GM19351 (cell line): ENCODE measurements around the gene HS6ST3.

ENCODE experiments used
- ATAC-seq: cut with Tn5 transposase; IDR thresholded peaks from one replicate; pipeline ENCODE4 v1.9.1; 2021; ENCODE audit warnings: mild to moderate bottlenecking, moderate library complexity; ENCODE audit not compliant: unreplicated experiment

Gene HS6ST3

GRCh38 chr13:96817336-96817941, 727.5 kb downstream of the HS6ST3 start:
- no peak for ATAC-seq

GRCh38 chr13:96819375-96819774, 729.5 kb downstream of the HS6ST3 start:
- no peak for ATAC-seq

DNA sequence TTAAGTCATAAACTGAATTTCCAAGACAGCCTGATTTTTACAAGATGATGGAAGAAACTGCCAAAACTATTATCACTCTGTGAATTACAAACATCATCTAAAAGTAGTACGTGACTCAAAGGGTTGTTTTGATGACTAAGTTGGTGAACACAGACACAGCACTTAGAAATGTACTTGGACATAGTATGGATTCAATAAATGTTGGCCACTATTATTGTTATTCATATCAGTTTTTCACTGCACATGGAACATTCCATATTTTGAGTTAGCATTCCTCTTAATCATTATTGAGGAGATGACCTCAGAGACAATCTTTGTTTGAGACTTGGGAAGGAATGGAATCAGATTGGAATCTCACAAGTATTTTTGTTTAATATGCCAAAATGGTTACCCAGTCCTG, 731.5 kb downstream of the HS6ST3 start:
- no peak for ATAC-seq

DNA sequence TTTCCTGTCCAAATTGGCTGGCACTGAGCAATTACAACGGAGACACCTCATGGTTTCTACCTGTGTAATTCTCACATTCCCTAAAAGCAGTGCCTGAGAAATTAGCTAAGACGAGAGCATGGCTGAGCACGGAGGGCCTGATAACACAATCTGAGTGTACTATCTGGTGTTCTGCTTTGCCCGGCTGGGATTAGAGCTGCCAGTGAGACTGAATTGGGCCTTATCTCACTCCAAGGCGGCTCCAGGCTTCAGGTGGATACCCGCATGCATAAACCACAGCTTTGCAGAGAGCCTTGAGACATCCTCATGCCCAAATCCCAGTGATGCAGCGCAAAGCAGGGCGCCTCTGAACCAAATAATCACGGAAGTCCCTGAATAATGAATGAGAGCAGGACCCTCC, 732.1 kb downstream of the HS6ST3 start:
- no peak for ATAC-seq

DNA sequence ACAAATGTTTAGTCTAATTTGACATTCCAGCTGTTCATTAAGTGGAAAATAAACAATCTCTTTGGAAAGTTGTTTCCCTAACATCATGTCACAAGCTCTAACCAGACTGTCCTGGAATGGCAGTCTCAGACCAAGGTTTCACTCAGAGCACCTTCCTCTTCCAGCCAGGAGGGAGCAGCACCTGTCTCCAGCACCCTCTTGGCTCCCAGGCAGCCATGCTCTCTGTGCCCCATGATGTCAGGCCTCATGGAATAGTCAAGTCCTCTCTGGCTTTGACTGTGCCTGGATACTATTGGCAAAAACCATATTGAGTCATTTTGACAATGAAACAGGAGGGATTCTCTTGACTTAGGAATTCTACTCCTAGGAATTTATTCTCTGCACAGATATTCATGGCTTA, 733.0 kb downstream of the HS6ST3 start:
- ATAC-seq, result peak; percentile 81

DNA sequence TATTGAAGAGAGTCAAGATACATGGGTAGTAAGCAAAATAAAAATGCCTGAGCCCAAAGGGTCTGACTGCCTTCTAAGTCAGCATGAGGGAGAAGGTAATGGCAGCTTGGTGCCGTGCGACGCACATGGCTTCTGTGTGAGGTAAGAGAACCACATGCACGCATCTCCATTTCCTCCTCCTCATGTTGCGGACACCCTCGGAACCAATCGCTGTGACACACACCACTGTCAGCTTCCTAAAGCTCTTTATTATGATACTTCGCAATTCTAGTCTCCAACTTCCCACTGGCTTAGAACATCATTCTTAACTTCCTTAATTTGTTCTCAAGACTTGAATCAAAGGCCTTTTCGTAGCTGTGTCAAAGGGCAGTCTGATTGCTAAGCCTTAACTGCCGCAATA, 734.2 kb downstream of the HS6ST3 start:
- ATAC-seq, result no peak

- no peak for ATAC-seq
These were observed 735.7 kb downstream of the HS6ST3 start for GRCh38 chr13:96825653-96826052.

- ATAC-seq, result no peak
These were observed 744.7 kb downstream of the HS6ST3 start for GRCh38 chr13:96834626-96835025.

- no peak for ATAC-seq
These were observed 745.6 kb downstream of the HS6ST3 start for GRCh38 chr13:96835546-96835945.

- ATAC-seq, result no peak
These were observed 746.8 kb downstream of the HS6ST3 start for GRCh38 chr13:96836733-96837132.

DNA sequence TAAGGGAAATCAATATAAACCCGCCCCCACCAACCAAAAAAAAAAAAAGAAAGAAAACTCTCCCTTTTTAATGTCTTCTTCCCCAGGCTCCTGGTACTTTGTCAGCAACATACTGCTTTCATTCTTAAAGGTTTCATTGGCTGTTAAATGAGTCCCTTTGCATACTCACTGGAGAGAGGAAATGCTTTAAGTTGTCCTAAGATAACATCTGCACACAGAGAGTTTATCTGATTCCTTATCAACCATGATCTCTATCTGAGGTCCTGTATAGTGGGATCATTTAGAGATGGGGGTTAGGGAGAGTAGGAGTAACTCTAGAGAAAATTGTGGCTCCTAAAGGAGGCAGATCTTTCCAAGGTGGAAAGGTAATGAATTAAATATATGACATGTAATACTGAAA, 747.9 kb downstream of the HS6ST3 start:
- no peak for ATAC-seq

GRCh38 chr13:96844195-96844594, 754.3 kb downstream of the HS6ST3 start:
- no peak for ATAC-seq

DNA sequence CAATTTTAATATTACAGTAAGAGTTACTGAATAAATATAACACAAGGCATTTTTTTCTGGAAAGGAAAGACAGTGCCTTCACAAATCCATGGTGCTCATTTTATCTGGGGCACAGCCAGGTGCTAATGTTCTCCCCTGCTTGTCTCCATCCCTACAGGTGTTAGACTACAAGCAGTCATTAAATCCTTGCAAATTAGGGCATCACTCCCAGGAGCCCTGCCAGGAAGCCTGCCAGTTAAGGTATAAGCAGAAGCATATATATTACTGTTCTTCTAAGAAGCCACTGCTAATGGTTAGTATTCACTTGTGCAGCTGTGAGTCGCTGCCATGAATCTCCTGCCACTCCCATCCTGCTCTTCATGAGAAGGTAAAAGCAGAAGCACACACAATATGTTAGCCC, 754.7 kb downstream of the HS6ST3 start:
- ATAC-seq, result no peak

- no peak for ATAC-seq
These were observed 758.4 kb downstream of the HS6ST3 start for GRCh38 chr13:96848286-96848685.

DNA sequence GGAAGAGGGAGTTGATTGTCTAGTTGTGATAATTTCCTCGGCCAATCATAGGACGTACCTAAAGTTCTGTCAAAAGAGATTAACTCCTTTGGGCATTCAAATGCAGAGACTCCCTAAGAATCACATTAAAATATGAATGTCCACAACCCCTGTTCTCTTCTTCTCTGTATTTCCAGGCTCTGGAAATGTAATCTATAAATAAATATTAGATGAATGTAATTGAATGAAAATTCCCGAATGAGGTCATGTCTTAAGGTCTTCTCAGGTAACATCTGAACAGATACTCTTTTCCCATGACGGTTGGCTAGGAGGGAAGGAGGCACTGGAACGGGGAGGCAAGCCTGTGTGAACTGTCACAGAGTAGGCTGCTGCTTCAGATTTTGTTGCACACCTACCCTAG, 759.2 kb downstream of the HS6ST3 start:
- no peak for ATAC-seq

GRCh38 chr13:96850538-96851145, 760.7 kb downstream of the HS6ST3 start:
- no peak for ATAC-seq

GRCh38 chr13:96851856-96852445, 762.0 kb downstream of the HS6ST3 start:
- ATAC-seq, result no peak

DNA sequence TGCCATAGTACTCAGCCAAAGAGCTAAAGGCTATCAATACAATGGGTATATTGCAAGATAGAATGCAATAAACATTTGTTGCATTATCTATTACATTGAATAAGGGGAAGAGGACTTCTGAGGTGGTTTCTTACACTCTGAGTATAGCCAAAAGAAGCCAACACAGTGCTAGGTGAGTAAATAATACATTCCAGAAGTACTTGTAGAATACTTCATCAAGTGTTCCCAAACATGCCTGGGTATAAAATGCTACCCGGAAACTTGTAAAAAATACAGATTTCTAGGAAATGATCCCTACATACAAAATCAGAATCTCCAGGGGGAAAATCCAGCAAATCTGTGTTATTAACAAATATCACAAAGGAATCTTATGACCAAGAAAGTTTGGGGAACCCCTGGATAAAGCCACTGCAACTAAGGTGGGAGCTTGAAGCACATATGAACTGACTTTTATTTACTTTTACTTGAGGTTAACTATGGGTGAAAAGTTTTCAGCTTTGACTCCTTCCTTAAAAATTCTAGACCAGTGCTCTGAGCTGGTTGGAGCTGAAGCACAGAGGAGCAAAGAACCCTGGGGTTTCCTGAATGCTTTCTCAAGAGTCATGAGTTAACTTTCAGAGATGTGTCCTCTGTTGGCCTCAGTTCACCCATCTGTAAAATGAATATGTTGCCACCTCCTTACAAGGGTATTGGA, 768.4 kb downstream of the HS6ST3 start:
- ATAC-seq, result no peak

DNA sequence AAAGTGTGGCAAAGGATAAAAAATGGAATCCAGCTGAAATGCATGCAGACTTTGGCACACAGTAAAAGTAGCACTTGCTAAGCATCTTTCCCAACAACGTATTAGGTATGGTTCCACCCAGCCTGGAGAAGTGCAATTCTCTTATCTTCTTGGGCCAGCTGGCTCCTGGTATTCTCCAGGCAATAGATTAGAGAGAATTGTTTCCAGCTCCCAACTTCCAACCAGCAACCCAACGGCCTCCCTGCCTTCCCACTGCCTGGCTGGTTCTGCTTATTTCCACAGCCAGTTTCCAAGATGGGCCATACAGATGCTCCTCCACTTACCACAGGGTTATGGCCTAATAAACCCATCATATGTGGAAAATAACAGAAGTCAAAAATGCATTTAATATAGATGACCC, 771.0 kb downstream of the HS6ST3 start:
- no peak for ATAC-seq

- ATAC-seq, result no peak
These were observed 772.2 kb downstream of the HS6ST3 start for GRCh38 chr13:96862093-96862492.

- ATAC-seq, result no peak
These were observed 773.1 kb downstream of the HS6ST3 start for GRCh38 chr13:96862999-96863398.

DNA sequence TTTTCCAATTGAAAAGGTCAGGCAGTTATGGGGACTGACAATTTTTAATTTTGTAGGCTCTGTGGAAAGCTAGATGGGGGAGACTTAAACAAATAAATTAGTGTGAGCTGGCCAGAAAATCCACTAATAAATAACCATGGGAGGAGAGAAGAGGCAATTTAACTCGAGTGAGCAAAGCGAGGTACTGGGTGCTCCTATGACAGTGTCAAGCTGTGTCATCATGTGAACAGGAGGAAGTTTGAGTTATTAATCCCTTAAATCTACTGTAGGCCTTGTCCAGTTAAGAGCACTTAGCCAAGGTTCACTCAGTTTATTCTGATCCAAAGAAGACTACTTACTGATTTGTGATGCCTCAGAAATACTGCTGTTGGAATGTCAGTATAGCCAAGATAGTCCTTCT, 781.6 kb downstream of the HS6ST3 start:
- ATAC-seq, result no peak
